Stimulated activated CD4-positive, alpha-beta T cell treated with anti-CD3 and anti-CD28 coated beads, Interleukin-15, amount 100 ng/mL, for 48 hours (primary cell): ENCODE results near the gene EYA4.

Source experiments
- DNase-seq, 2 donors: peaks; one replicate each; pipeline ENCODE4 v3.0.0-alpha.2; 2020; ENCODE audit warnings: low read depth in 2 of 2

Gene EYA4

GRCh38 chr6:133241086-133241900, at the start of gene EYA4:
TSS of gene EYA4 (plus strand) at chr6:133241357. CDS start at chr6:133274781, 33,424 bp downstream.
- no peak for DNase-seq

DNA sequence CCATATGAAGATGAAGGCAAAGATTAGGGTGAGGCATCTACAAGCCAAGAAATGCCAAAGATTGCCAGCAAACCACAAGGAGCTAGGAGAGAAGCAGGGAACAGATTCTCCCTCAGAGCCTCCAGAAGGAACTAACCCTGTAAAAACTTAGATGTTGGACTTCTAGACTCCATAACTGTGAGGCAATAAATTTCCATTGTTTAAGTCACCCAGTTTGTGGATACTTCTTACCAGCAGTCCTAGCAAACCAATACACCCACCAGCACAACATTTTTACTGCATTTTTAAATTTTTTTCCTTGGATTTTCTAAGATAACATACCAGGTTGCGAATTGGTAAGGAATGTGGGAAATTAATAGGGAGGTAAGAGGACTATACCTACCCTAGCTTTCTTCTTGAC, 47.8 kb upstream of the EYA4 start:
- no peak for DNase-seq

DNA sequence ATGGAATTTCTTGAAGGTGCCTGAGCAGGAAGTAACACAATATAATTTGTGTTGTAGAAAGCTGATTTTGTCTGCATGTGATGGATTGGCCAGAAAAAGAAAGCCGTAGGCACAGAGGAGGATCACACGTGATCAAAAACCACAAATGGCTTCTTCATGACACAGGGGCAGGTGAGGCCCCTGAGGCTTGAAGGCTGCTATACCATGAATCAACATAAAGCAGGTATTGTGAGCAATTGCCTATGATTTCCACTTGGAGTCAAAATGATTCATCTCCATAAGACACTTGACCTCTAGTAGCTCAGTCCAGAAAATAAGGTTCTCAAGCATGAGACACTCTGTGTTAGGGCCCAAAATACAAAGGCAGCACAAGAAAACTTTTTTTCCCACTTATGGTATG, 42.4 kb upstream of the EYA4 start:
- no peak for DNase-seq

DNA sequence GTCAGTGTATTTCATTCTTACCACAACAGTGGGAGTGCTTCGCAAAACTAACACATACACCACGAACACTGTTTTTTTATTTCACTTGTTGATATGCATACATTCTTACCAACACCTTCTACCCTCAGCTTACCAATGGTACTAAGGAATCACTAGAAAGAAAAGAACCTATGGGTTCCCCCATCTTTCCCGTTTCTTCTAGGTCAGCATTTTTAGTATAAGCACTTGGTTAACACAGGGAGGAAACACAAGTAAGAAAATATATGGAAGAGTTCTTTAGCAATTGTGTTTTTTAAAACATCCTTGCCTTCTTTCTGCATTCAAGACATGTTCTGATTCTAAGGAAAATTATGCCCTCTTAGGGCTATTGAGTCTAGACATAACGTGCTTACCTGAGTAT, 39.9 kb upstream of the EYA4 start:
- DNase-seq = no peak

- DNase-seq = no peak
These were observed 38.4 kb upstream of the EYA4 start for GRCh38 chr6:133202610-133203343.

- no peak for DNase-seq
These were observed 37.8 kb upstream of the EYA4 start for GRCh38 chr6:133203344-133203697.

DNA sequence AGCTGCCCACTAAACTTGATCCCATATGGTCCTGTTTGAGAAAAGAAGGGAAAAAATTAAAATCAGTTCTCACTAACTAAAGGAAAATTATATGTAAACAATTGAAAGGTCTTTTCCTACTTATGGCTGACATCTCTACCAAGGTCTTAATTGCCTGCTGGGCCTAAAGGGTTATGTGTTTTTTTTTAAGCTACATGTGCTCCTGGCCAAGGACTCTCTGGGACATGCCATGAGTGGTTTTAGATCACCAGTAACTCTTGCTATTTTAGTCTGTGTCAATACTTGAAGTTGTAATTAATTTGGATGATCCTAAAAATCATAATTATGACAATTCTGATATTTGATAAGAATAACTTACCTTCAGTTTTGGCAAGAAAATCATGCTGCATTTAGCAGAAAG, 35.9 kb upstream of the EYA4 start:
- DNase-seq = no peak

- no peak for DNase-seq
These were observed 34.2 kb upstream of the EYA4 start for GRCh38 chr6:133206942-133207341.

GRCh38 chr6:133207754-133208153, 33.4 kb upstream of the EYA4 start:
- DNase-seq = no peak

DNA sequence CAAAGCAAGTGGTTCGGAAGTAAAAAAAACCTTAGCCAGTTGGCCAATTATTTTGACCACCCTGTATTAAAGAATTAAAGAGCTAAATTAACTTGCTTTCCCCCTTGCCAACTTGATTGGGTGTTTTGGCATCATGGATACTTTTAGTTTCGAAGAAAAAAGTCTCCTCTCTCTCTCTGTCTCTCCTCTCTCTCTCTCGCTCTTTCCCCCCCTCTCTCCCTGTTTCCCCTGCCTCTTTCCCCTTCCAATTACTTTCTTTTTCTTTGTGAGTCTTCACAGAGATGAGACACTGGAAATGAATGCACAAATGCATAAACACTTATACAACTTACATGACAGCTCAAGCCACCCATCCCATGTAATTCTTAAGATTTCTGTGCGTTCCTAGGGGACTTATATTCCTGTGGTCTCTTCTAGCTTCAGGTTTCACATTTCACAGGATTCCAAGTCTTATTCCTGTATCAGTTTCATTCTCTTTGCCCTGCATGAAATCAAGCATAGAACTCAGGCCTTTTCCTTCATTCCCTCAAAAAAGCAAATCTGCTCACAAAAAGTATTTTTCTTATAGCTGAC, 32.9 kb upstream of the EYA4 start:
- no peak for DNase-seq

DNA sequence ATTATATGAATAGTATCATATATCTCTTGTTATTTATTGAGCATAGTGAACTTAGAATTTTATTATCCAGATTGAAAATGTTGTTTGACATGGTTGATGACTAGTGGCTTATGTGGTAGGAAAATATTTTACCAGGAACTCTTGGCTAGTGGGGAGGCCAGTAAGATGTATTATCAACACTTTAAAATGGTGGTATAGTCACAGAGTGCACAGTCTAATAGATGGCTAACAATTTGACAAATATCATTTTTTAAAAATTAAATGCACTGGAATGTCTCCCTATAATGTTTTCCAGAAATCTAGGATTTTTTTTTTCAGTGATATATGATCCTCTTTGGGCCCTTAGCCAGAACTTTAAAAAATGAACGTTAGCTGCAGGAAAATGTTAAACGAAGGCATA, 26.9 kb upstream of the EYA4 start:
- no peak for DNase-seq

GRCh38 chr6:133218852-133219251, 22.3 kb upstream of the EYA4 start:
- no peak for DNase-seq

- no peak for DNase-seq
These were observed 17.6 kb upstream of the EYA4 start for GRCh38 chr6:133223452-133224029.

GRCh38 chr6:133225560-133225959, 15.6 kb upstream of the EYA4 start:
- no peak for DNase-seq

- DNase-seq = no peak
These were observed 13.8 kb upstream of the EYA4 start for GRCh38 chr6:133227344-133227743.

DNA sequence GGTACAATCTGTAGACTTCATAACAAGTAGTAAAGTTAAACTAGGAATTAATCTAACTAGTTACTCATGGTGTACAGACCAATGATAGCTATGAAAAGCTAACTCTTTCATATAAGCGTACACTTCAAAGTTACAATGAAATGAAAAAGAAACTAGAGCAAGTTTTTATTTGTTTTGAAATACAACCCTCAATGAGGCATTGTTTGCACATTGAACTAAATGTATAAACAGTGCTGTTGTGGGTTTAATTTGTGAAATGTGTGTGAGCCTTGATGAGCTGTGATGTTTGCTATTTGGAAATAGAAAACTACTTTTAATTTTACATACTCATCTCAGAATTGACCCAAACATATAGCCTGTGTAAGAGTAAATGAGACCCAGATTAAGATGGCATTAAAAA, 11.1 kb upstream of the EYA4 start:
- DNase-seq = no peak

DNA sequence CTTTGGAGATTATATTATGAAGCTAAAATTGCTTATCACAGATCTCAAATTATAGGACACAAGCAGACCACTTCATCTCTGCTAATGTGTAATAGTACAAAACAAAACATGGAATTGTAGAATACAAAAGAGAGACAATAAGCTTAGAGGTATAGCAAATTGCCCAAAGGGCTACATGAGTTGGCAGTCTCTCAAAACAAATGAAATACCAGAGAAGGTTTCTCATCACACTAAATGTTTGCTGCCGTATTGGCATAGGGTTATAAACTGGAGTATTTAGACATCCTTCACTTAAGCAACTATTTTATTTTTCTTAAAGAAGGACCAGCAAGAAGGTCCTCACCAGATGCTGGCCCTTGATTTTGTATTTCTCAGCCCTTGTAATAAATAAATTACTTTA, 5.9 kb upstream of the EYA4 start:
- DNase-seq = no peak

- DNase-seq = no peak
These were observed 4.2 kb upstream of the EYA4 start for GRCh38 chr6:133236932-133237331.

DNA sequence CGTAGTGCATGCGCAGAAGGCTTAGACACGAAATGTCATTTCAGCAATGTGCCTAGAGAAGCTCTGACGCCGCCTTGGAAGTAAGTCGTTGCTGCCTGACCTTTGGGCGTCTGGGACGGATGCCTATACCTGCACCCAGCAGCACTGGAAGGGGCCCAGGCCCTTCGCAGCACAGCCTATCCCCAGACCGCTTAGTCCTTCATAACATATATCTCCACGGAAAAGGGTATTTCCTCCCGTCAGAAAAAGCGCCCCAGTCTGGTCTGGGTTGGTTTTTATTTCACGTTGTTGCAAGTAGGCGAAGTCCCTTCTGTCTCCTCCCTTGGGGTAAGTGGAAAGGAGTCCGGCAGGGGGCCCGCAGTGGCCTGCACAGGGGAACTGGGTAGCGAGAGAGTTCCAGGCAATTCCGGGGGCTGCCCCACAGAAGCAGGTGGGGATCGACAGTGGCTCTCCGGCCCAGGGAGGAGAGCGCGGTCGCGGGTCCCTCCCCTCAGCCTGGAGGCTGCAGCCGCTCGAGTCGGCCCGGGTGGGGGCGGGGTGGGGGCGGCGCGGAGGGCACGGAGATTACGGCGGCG, 559 bp upstream of the EYA4 start:
- DNase-seq = no peak

DNA sequence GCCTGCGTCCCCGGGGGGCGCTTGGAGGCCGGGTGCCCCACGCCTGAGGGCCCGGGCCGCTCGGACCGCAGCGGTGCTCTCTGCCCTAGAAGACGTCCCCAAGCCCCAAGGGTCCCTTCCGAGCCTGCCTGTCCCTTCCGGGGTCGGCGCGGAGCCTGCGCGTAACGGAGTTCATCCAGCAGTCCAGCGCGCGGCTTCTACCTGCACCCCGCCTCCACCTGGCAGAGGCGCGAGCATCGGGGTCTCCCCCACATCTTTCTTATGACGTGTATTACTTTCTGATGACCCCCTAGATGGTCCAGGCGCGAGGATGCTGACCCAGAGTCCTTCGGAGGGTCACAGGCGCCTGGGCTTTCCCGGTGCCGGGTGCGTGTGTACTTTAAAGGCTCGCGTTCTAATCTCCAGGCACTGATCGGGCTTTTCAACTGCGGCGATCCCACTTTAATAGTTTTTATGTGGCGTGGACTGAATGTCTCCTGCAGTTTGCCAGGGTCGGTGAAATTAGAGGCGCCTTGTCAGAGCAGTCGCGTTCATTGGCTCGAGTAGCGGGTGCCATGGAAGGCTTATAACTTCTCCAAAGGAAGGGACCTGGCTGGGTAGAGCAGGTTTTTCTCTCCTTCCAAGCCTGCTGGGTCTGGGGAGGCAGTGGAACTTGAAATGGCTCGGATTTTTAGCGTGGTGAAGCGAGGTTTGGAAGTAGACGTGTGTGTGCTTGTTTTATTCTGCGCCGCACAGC, 912 bp downstream of the EYA4 start:
- DNase-seq = no peak
